ENCODE results near the gene CUL1.

The CUL1 gene

DNA sequence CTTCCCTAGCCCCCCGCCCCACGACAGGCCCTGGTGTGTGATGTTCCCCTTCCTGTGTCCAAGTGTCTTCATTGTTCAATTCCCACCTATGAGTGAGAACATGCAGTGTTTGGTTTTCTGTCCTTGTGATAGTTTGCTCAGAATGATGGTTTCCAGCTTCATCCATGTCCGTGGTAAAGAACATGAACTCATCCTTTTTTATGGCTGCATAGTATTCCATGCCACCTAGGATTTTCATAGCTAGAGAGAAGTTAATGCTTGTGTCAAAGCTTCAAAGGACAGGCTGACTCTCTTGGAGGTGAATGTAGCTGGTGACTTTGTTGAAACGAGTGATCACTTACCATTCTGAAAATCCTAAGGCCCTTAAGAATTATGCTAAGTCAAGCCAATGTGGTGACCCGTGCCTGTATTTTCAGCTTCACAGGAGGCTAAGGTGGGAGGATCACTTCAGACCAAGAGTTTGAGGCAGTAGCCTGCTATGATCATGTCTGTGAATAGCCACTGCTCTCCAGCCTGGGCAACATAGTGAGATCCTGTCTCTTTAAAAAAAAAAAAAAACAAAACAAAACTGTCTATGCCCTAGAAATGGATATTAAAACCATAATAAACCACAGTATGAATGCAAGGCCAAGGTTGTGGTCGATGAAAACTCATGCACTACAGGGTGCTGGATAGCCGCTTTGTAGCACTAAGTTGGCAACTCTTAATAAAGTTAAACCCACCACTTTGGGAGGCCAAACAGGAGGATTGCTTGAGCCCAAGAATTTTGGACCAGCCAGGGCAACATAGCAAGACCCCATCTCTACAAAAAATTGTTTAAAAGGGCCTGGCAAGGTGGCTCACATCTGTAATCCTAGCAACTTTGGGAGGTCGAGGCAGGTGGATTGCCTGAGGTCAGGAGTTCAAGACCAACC is 52.0 kb downstream of the CUL1 start:
- H3K4me1 ChIP-seq (ENCODE audit: control insufficient read depth, low read length), result no peaks in the 10 kb centered on the region
- H3K4me2 ChIP-seq (ENCODE audit: low read length), result no peak overlapping the region
- no peak overlapping the region for H3K27ac ChIP-seq (ENCODE audit: low read depth, low read length)
- H3K79me2 ChIP-seq (ENCODE audit: control insufficient read depth, low read length), result peaks cover 60% of the 10 kb centered on the region
- TF ChIP-seq, protein P1, sequence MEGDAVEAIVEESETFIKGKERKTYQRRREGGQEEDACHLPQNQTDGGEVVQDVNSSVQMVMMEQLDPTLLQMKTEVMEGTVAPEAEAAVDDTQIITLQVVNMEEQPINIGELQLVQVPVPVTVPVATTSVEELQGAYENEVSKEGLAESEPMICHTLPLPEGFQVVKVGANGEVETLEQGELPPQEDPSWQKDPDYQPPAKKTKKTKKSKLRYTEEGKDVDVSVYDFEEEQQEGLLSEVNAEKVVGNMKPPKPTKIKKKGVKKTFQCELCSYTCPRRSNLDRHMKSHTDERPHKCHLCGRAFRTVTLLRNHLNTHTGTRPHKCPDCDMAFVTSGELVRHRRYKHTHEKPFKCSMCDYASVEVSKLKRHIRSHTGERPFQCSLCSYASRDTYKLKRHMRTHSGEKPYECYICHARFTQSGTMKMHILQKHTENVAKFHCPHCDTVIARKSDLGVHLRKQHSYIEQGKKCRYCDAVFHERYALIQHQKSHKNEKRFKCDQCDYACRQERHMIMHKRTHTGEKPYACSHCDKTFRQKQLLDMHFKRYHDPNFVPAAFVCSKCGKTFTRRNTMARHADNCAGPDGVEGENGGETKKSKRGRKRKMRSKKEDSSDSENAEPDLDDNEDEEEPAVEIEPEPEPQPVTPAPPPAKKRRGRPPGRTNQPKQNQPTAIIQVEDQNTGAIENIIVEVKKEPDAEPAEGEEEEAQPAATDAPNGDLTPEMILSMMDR (IDR thresholded peaks at IDR 0.05; ENCODE audit: low read depth, low read length, poor library complexity, severe bottlenecking), result no peak
- no peak for TF ChIP-seq EZH2phosphoT487 (IDR thresholded peaks at IDR 0.05; ENCODE audit: borderline replicate concordance, low read length)
- H3K9me3 ChIP-seq (ENCODE audit: control insufficient read depth, insufficient read depth, low read length), result no peaks in the 10 kb centered on the region
- no peaks in the 10 kb centered on the region for H4K20me1 ChIP-seq (ENCODE audit: control insufficient read depth, insufficient read depth, low read depth, low read length)
- H3K27me3 ChIP-seq (ENCODE audit: control insufficient read depth, low read length), result no peaks in the 10 kb centered on the region
- H3K4me3 ChIP-seq (ENCODE audit: low read length), result no peak overlapping the region
- H3K9me2 ChIP-seq (replicated peaks; ENCODE audit: control insufficient read depth, low read length), result no peaks in the 10 kb centered on the region
- peaks cover 50% of the 10 kb centered on the region for H3K36me3 ChIP-seq (ENCODE audit: control insufficient read depth, low read length)
- H3F3A ChIP-seq (ENCODE audit: control insufficient read depth, insufficient read depth), result no peaks in the 10 kb centered on the region

DNA sequence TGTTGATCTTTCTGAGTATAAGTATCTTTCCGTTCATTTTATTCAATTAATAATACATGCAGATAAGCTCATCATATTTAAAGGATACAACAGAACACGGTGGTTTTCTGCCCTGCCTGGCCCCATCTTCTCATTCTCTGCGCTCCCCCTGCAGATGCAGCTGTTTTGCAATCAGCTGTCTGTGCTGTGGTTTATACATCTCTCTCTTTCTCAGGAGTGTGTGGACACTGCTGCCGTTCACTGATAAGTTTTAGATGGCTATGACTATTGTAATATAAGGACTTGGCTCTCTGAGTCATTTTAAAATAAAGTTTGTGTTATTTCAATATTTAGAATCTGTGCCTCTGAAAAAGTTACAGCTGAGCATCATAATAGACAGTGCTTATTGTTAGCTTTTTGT is 54.5 kb downstream of the CUL1 start:
- Histone ChIP-seq H3K27me3 (ENCODE audit: control insufficient read depth, low read length) (no peaks in the 10 kb centered on the region), H3K4me1 (ENCODE audit: control insufficient read depth, low read length) (no peaks in the 10 kb centered on the region), H4K20me1 (ENCODE audit: control insufficient read depth, insufficient read depth, low read depth, low read length) (no peaks in the 10 kb centered on the region), H3K27ac (ENCODE audit: low read depth, low read length) (no peak overlapping the region), H3K79me2 (ENCODE audit: control insufficient read depth, low read length) (peaks cover 47% of the 10 kb centered on the region), H3F3A (ENCODE audit: control insufficient read depth, insufficient read depth) (no peaks in the 10 kb centered on the region), H3K9me2 (replicated peaks; ENCODE audit: control insufficient read depth, low read length) (no peaks in the 10 kb centered on the region), H3K36me3 (ENCODE audit: control insufficient read depth, low read length) (peaks cover 44% of the 10 kb centered on the region), H3K4me3 (ENCODE audit: low read length) (no peak overlapping the region), H3K9me3 (ENCODE audit: control insufficient read depth, insufficient read depth, low read length) (no peaks in the 10 kb centered on the region), H3K4me2 (ENCODE audit: low read length) (no peak overlapping the region)
- TF ChIP-seq EZH2phosphoT487 (IDR thresholded peaks at IDR 0.05; ENCODE audit: borderline replicate concordance, low read length), result no peak

DNA sequence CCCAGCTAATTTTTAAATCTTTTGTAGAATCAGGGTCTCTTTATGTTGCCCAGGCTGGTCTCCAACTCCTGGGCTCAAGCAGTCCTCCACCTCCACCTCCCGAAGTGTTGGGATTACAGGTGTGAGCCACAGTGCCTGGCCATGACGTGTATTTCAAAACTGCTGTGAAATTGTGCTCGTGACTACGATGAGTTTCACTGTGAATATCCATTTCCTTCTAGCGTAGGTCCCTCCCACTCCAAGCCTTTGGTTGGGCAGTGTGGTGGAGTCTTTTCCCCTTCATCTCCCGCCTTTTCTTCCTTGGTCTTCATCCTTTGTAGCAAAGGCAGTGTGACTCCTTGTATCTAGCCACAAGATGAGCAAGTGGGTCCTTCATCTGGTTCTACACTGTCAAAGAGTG is 56.2 kb downstream of the CUL1 start:
- peaks cover 56% of the 10 kb centered on the region for H3K36me3 ChIP-seq (ENCODE audit: control insufficient read depth, low read length)
- peaks cover 41% of the 10 kb centered on the region for H3K79me2 ChIP-seq (ENCODE audit: control insufficient read depth, low read length)
- no peak overlapping the region for H3K27ac ChIP-seq (ENCODE audit: low read depth, low read length)
- no peaks in the 10 kb centered on the region for H4K20me1 ChIP-seq (ENCODE audit: control insufficient read depth, insufficient read depth, low read depth, low read length)
- no peaks in the 10 kb centered on the region for H3K9me2 ChIP-seq (replicated peaks; ENCODE audit: control insufficient read depth, low read length)
- no peak for TF ChIP-seq EZH2phosphoT487 (IDR thresholded peaks at IDR 0.05; ENCODE audit: borderline replicate concordance, low read length)
- TF ChIP-seq, protein P1 (IDR thresholded peaks at IDR 0.05; ENCODE audit: low read depth, low read length, poor library complexity, severe bottlenecking), result no peak
- no peaks in the 10 kb centered on the region for H3F3A ChIP-seq (ENCODE audit: control insufficient read depth, insufficient read depth)
- H3K27me3 ChIP-seq (ENCODE audit: control insufficient read depth, low read length), result no peaks in the 10 kb centered on the region
- H3K4me2 ChIP-seq (ENCODE audit: low read length), result no peak overlapping the region
- no peaks in the 10 kb centered on the region for H3K4me1 ChIP-seq (ENCODE audit: control insufficient read depth, low read length)
- H3K9me3 ChIP-seq (ENCODE audit: control insufficient read depth, insufficient read depth, low read length), result no peaks in the 10 kb centered on the region
- H3K4me3 ChIP-seq (ENCODE audit: low read length), result no peak overlapping the region
